Neural crest cell (in vitro differentiated cells): ENCODE data around the gene SH2D4B. TPM values are rescaled to one million over a fixed set of nuclear protein-coding genes. Genes with fewer than 3 reads are reported as not detected.

Experiments used
- DNase-seq: peaks from one replicate; pipeline ENCODE4 v3.0.0; 2021; ENCODE audit warnings: low read depth, mixed read lengths, low spot score
- H3K27ac Mint-ChIP-seq: one replicate; pipeline ENCODE4 v1.8.0; 2021; ENCODE audit warnings: mild to moderate bottlenecking, mixed read lengths; ENCODE audit not compliant: unreplicated experiment
- H3K27me3 Mint-ChIP-seq: 2 replicates; pipeline ENCODE4 v1.8.0; 2021; ENCODE audit warnings: low read depth, mild to moderate bottlenecking, mixed read lengths
- H3K36me3 Mint-ChIP-seq: 2 replicates; pipeline ENCODE4 v1.8.0; 2021; ENCODE audit warnings: low read depth, mild to moderate bottlenecking, mixed read lengths
- H3K4me1 Mint-ChIP-seq: 2 replicates; pipeline ENCODE4 v1.8.0; 2021; ENCODE audit warnings: mixed read lengths
- H3K4me3 Mint-ChIP-seq: one replicate; pipeline ENCODE4 v1.8.0; 2021; ENCODE audit warnings: mild to moderate bottlenecking, mixed read lengths
- H3K9me3 Mint-ChIP-seq: 2 replicates; pipeline ENCODE4 v1.8.0; 2021; ENCODE audit warnings: mixed read lengths
- CTCF ChIP-seq: fragments of 200-600 bp; sonication (generic); conservative IDR thresholded peaks from 2 replicates; pipeline ENCODE4 v1.5.0; 2021; ENCODE audit warnings: antibody characterized with exemption, mild to moderate bottlenecking
- total RNA-seq: library from RNA; stranded (reverse); gene quantifications from 2 replicates; pipeline ENCODE4 v1.2.1, GENCODE V29; 2021

The SH2D4B gene
- total RNA-seq, 1 donor from 2014 or later: 0.09 TPM

- Mint-ChIP-seq H3K36me3 (peaks cover 14% of the 10 kb centered on the region), H3K4me1 (peaks cover 5% of the 10 kb centered on the region), H3K9me3 (no peaks in the 10 kb centered on the region), H3K27ac (no peak overlapping the region), H3K4me3 (no peak overlapping the region), H3K27me3 (no peaks in the 10 kb centered on the region)
- no peak for TF ChIP-seq CTCF
- no peak for DNase-seq
Observed at GRCh38 chr10:80515511-80515910, 22.2 kb upstream of the SH2D4B start.

- peaks cover 18% of the 10 kb centered on the region for H3K36me3 Mint-ChIP-seq
- H3K4me3 Mint-ChIP-seq: no peak overlapping the region
- no peak for DNase-seq
- no peak for TF ChIP-seq CTCF
- H3K27ac Mint-ChIP-seq: no peak overlapping the region
- H3K4me1 Mint-ChIP-seq: peaks cover 8% of the 10 kb centered on the region
- no peaks in the 10 kb centered on the region for H3K9me3 Mint-ChIP-seq
- H3K27me3 Mint-ChIP-seq: no peaks in the 10 kb centered on the region
Observed at GRCh38 chr10:80515941-80516340, 21.8 kb upstream of the SH2D4B start.

DNA sequence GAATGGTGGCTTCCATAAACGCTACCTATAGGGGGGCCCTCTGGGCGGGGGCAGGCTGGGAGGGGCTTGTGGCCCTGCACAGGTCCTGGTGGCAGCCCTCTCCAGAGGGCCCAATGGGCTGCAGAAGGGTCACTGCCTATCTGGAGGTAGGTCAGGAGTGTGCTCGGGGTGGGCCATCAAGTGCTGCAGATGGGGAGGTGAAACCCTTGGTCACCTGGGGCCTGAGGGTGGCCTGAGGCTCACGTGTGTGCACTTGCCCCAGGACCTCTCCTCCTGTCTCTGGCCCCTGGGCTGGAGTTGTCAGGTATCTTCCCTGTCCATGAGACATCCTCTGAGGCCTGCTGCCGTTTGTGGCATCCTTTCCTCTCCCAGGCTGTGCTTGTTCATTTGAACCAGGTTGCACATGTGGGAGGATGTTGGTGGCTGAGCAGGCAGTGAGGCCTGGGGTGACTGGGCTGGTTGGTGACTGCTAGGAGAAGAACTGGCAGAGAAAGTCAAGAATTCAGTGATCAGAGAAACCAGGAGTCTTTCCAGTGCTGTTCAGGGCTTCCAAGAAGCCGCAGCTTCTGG is 21.1 kb upstream of the SH2D4B start:
- DNase-seq: no peak
- Mint-ChIP-seq H3K27ac (no peak overlapping the region), H3K4me3 (no peak overlapping the region), H3K9me3 (no peaks in the 10 kb centered on the region), H3K36me3 (peaks cover 18% of the 10 kb centered on the region), H3K27me3 (no peaks in the 10 kb centered on the region), H3K4me1 (peaks cover 7% of the 10 kb centered on the region)
- no peak for TF ChIP-seq CTCF

- no peak overlapping the region for H3K27ac Mint-ChIP-seq
- H3K27me3 Mint-ChIP-seq: no peaks in the 10 kb centered on the region
- no peaks in the 10 kb centered on the region for H3K9me3 Mint-ChIP-seq
- peaks cover 15% of the 10 kb centered on the region for H3K36me3 Mint-ChIP-seq
- H3K4me3 Mint-ChIP-seq: no peak overlapping the region
- no peak for DNase-seq
- peaks cover 4% of the 10 kb centered on the region for H3K4me1 Mint-ChIP-seq
- no peak for TF ChIP-seq CTCF
Observed at GRCh38 chr10:80517416-80518142, 20.1 kb upstream of the SH2D4B start.

- Mint-ChIP-seq H3K4me1 (peaks cover 4% of the 10 kb centered on the region), H3K4me3 (no peak overlapping the region), H3K36me3 (peaks cover 15% of the 10 kb centered on the region)
Observed at GRCh38 chr10:80518143-80518806, 19.4 kb upstream of the SH2D4B start.

More at GRCh38 chr10:80518143-80518806, 19.4 kb upstream of the SH2D4B start:
- no peaks in the 10 kb centered on the region for H3K27me3 Mint-ChIP-seq
- TF ChIP-seq CTCF: no peak
- no peaks in the 10 kb centered on the region for H3K9me3 Mint-ChIP-seq
- no peak for DNase-seq
- H3K27ac Mint-ChIP-seq: no peak overlapping the region
